ENCODE results near the gene RGMA.
A peak's percentile ranks its signal among the peaks of the same experiment; 100 is the strongest.

The RGMA gene

GRCh38 chr15:93089727-93090305 is 805 bp upstream of the RGMA start:
- DNase-seq: no peak

DNA sequence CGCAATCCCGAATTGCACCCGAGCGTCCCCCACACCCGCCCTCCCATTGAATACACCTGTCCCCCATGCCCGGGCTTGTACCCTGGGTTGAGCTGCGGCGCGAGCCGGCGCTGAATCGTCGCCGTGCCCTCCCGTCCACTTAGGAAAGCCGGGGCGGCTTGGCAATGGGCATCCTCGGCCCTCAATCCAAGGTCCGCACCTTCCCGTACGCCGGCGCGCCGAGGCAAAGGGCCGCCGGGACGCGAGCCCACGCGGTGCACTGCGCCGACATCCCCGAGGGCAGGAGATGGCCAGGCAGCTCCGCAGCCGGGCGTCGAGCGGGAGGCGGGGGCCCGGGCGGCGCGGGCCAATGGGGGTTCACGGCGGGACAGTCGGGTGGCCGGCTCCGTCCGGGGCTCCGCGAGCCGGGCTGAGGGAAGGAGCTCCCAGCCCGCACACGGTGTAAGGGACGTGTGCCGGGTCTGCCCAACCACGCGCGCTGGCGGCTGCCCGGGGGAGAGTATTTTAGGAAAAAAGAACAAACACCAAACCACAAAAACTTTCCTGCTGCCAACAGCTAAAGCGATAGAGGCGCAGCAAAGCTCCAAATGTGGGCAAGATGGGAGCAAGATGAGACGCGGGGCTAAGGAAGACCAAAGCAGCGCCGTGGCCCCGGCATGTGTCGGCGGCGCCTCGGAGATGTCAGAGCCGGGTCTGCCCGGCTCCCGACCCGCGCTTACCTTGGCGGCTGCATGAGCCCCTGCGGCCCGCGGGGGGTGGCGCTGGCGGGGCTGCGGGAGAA is 621 bp downstream of the RGMA start:
- no peak for DNase-seq

GRCh38 chr15:93087825-93088199 is 1.2 kb downstream of the RGMA start:
- DNase-seq: peak; percentile 44

- no peak for DNase-seq
These were observed 2.2 kb downstream of the RGMA start for GRCh38 chr15:93086791-93087190.

DNA sequence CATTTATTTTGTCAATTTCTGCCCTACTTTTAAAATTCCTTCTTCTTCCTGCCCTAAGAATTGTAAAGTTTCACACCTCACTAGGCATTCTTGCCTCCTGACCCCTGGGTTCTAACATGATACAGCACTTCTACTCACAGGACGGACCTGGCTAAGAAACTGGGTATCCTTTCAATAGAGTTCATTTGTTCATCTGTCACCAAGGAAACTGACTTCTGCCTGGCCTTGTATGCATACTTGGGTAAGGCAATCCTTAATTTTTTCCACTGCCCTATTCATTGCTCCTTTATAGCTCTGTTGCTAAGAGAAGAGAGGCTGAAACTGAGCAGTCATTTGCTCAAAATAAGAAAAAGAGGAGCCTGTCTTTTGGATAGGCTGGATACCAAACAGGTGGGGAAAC is 3.3 kb downstream of the RGMA start:
- no peak for DNase-seq

- no peak for DNase-seq
These were observed 6.2 kb downstream of the RGMA start for GRCh38 chr15:93082861-93083260.

DNA sequence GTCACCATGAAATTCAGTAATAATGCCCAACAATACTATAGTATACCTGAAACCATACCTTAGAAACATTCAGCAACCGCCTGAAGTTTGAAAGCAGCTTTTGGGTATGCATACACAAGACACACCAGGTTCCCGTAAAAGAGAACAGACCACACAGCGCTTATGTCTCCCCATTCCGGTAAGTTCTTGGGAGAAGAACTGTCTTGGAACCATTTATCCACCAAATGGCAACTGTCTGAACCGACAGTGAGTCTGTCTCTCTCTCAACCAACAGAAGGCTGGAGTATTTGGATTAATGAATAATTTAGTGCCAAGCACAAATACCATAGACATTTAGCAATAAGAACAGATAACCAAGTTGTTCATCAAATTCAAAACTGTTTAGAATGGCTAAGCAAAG is 7.6 kb downstream of the RGMA start:
- no peak for DNase-seq

DNA sequence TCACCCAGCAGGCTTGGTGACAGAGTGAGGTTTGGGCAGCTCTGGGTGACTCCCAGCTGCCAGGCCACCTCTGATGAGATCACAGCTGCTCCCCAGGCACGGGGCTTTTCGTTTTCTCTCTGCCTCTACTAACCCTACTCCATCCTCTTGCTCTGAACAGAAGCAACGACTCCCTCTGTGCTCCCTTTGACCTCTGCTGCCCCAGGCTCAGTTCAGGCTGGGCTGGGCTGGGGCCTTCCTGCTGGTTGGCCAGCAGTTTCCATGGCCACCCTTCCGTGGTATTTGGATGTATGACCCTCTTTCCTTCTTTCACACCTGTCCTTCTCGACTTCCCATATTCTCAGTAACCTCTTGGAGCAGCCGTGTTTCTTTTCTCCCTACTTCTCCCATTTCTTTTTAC is 8.6 kb downstream of the RGMA start:
- DNase-seq: no peak

DNA sequence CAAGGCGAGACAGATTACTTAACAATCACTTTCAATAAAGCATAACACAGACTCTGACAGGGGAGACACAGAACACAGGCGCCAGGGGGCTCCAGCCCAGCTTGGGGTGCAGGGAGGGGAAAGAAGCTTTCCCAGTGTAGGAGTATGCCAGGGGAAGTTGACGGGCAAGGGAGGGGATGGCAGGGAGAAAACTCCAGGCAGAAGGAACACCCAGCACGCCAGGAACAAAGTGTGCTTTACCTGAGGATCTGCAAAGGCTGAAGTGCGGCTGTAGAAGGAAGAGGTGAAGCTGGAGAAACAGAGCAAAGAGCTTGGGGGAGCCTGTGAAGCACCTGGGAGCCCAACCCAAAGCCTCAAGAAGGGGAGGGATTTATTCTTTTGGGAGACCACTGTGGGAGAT is 12.1 kb downstream of the RGMA start:
- no peak for DNase-seq

DNA sequence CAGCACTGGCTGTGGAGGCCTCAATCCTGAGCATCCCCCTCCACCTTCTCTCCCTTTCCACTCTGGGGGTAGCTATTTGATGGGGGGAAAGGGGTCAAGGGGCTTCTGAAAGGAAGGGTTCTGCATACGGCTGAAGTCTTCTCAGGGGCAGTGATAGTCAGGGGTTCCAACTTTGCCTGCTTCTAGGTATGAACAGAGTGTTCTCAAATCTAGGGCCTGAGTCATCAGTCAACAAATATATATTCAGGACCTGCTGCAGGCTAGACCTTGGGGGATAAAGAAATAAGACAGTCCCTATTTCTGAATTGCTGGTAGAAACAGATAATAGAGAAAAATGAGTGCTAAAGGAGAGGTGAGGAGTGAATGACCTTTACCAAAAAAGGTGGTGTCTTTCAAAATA is 12.8 kb downstream of the RGMA start:
- no peak for DNase-seq

GRCh38 chr15:93074599-93074998 is 14.4 kb downstream of the RGMA start:
- no peak for DNase-seq

DNA sequence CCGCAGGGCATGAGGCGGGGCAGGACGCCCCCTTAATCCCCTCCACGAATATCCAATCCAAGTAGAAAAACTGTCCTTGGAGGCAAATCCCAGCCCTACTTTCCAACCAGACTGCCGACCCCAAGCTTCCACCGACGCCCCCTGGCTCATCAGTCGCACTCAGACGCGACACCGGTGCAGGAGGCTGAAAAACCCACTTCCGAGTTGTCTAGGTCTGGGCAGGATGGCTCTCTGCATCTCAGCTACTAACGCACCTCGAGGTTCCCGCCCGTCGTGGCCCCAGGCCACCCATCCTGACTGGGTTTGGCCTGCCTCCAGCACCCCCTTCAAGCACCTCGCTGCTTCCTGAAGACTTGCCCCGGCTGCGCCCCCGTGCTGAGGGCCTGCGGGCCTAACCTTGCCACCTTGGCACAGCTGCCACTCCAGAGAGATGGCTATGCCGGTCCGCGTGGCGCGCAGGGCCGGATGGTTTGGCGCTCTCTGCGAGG is 15.5 kb downstream of the RGMA start:
- DNase-seq: no peak

DNA sequence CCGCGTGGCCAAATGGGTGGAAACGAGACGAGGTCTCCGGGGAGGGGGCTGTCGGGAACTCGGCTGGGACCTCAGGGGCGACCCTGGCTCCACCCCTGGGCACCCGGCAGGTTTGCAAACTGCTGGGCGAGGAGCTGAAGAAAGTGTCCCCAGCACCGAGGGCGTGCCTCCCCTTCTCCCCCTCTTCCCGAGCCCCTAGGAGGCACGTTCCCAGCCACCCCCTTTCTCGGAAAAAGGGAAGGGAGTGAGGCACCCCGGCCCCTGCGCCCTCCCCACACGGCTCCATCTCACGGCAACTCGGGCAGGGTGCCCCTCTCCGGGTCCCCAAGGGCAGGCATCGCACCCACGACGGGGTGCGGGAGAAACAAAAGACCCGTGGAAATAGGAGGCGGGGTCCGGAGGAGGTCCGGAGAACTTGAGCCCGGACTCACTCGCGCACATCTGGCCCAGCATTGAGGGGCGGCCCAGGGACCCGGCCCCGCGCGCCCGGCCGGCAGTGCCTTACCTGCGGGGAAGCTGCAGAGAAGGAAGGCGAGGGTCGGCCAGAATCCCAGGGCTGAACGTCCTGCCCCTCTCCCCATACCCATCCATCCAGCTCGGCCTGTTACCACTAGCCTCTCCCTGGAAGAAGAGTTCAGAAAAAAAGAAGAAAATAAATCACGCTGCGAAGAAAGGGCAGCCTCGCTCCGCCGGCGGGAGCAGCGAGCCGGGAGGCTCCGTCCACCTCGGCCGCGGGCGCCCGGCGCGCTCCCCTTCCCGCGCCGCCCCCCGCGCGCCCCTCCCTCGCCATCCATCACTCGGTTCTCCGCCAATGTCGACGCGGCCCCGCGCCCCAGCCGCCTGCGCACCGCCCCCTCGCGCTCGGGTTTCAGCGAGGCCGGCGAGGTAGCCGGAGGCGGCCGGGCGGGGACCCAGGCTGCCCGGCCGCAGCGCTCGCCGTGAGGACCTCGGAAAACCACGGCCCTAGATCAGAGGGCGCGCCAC is 16.3 kb downstream of the RGMA start:
- DNase-seq: peak; percentile 82

GRCh38 chr15:93072011-93072410 is 17.0 kb downstream of the RGMA start:
- no peak for DNase-seq

DNA sequence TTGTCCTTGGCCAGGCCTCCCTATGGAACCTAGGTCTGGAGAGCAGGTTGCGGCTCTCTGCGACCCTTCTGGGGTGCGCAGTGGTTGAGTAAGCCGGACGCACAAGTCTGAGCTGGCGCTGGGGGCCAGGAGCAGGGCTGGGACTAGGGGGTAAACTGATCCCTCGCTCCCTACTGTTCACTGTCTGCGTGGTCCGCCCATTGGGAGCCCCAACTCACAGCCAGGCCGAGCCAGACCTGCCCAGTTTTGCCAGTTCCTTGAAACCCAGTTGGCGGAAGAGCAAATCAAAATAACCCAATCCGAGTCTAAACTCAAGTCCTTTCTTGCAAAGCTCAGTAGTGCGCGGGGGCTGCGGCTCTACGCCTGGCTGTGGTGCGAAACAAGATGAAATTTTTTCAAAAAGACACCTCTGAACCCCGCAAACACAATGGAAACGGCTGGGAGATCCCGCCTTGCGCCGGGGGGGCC is 17.5 kb downstream of the RGMA start:
- no peak for DNase-seq

GRCh38 chr15:93070551-93071296 is 18.3 kb downstream of the RGMA start:
- no peak for DNase-seq

GRCh38 chr15:93070132-93070531 is 18.9 kb downstream of the RGMA start:
- no peak for DNase-seq

- DNase-seq: no peak
These were observed 20.3 kb downstream of the RGMA start for GRCh38 chr15:93068581-93069199.

GRCh38 chr15:93067649-93068085 is 21.3 kb downstream of the RGMA start:
- no peak for DNase-seq

GRCh38 chr15:93066834-93067648 is 22.0 kb downstream of the RGMA start:
- DNase-seq: no peak

DNA sequence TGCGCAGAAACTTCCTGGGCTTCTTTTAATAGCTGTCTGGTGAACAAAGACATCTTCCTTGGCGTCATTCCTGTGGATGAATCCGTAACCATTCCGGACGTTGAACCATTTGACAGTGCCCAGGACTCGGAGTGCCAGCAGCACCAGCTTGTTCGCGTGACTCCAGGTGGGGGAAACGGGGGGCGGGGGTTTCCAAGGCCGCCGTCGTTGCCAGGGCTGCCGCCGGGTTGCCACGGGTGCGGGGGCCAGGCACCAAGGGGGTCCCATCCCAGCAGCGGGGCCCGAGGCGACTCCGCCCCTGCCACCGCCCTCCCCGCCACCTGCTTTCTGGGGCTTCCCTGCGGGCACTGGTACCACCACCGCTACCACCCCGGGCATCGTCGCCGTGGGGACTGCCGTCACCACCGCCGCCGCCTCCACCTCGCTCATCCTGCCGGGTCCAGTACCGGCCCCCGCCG is 22.8 kb downstream of the RGMA start:
- no peak for DNase-seq

All from NCI-H226 (cell line).